22Rv1 (cell line): ENCODE measurements around the gene TALDO1.

Experiments
- ZFX ChIP-seq: fragments of 450-650 bp; IDR thresholded peaks from 2 replicates; pipeline ENCODE4 v1.6.1; 2017; ENCODE audit warnings: antibody characterized with exemption, borderline replicate concordance
- TF ChIP-seq, protein P1 (sequence below): fragments of 450-650 bp; IDR thresholded peaks from 2 replicates; pipeline ENCODE4 v1.5.1; 2017; ENCODE audit warnings: mild to moderate bottlenecking

DNA sequence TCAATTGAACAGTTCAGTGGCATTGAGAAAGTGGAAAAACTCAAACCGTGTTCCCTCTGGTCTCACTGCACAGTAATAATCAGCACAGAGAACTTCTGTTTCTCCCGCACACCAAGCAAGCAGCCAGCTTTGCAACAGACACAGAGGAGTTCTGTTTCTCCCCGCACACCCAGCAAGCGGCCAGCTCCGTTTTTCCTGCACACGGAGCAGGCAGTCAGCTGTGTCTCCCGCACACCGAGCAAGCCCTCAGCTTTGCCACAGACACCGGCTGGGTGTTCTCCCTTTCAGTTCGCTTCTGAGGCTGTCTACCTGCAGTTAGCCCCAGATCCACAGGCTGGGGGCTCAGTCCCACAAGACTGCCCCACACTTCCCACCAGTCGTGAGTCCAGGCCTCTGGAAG is 9.9 kb upstream of the TALDO1 start:
- TF ChIP-seq, protein P1, sequence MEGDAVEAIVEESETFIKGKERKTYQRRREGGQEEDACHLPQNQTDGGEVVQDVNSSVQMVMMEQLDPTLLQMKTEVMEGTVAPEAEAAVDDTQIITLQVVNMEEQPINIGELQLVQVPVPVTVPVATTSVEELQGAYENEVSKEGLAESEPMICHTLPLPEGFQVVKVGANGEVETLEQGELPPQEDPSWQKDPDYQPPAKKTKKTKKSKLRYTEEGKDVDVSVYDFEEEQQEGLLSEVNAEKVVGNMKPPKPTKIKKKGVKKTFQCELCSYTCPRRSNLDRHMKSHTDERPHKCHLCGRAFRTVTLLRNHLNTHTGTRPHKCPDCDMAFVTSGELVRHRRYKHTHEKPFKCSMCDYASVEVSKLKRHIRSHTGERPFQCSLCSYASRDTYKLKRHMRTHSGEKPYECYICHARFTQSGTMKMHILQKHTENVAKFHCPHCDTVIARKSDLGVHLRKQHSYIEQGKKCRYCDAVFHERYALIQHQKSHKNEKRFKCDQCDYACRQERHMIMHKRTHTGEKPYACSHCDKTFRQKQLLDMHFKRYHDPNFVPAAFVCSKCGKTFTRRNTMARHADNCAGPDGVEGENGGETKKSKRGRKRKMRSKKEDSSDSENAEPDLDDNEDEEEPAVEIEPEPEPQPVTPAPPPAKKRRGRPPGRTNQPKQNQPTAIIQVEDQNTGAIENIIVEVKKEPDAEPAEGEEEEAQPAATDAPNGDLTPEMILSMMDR: no peak
- no peak for TF ChIP-seq ZFX
